Psoas muscle (tissue), 8 donors: Measurements from ENCODE around the gene NPLOC4. TPM values are rescaled to one million over a fixed set of nuclear protein-coding genes. Genes with fewer than 3 reads are reported as not detected.

ENCODE experiments used
- ATAC-seq, 4 donors: fragments of 200-7000 bp; cut with Tn5 transposase; one replicate each; pipeline ENCODE4 v1.9.1; 2020; ENCODE audit warnings: moderate library complexity in 3 of 4, mild to moderate bottlenecking in 2 of 4
- DNase-seq, 2 donors: peaks; one replicate each; pipeline ENCODE4 v3.0.0-alpha.2; 2020
- H3K27ac ChIP-seq: fragments of 200-600 bp; one replicate; pipeline ENCODE4 v1.8.0; 2022
- H3K27me3 ChIP-seq, 3 donors: fragments of 200-600 bp in 1 of 3; one replicate each; pipeline versions ENCODE4 v1.6.1 to v1.8.0; 2013 to 2022; ENCODE audit warnings: low read length in 2 of 3, mild to moderate bottlenecking in 2 of 3, moderate library complexity in 1 of 3; ENCODE audit not compliant: insufficient read depth in 3 of 3
- H3K36me3 ChIP-seq, 2 donors: fragments of 200-600 bp in 1 of 2; one replicate each; pipeline versions ENCODE4 v1.6.1 to v1.8.0; 2013 to 2022; ENCODE audit warnings: low read depth in 1 of 2, mild to moderate bottlenecking in 1 of 2, moderate library complexity in 1 of 2; ENCODE audit not compliant: insufficient read depth in 1 of 2
- H3K4me1 ChIP-seq: fragments of 200-600 bp; one replicate; pipeline ENCODE4 v1.8.0; 2022
- H3K4me3 ChIP-seq: fragments of 200-600 bp; one replicate; pipeline ENCODE4 v1.8.0; 2022; ENCODE audit warnings: mild to moderate bottlenecking
- H3K9me3 ChIP-seq: fragments of 200-600 bp; one replicate; pipeline ENCODE4 v1.8.0; 2022
- CTCF ChIP-seq: fragments of 200-600 bp; IDR thresholded peaks from one replicate; pipeline ENCODE4 v1.8.0; 2022; ENCODE audit warnings: antibody characterized with exemption
- WGBS, 3 donors: extraction: QIAGEN DNeasy Blood & Tissue Kit; methylation state at CpG; one replicate each; pipeline versions ENCODE4 v1.1.6 to v1.1.7; 2013; 5-methylcytosine and 5-hydroxymethylcytosine counted together
- intact Hi-C, 2 donors: fragments of 100-400 bp; cut with DNase I; formaldehyde crosslinking; loops; one replicate each; pipeline versions ENCODE4 v1.11.0 to v1.14.2; 2022
- polyA plus RNA-seq, 3 donors: library from polyadenylated mRNA; stranded (reverse); fragments of 200-250 nt; gene quantifications; one replicate each; pipeline ENCODE4 v1.2.3, GENCODE V29; 2013
- total RNA-seq, 4 donors: library from RNA; stranded (reverse); fragmentation: NEBNext Ultra II Directional in 2 of 4; extraction: Animal tissue kit (Norgen Biotek cat#: 25700) in 2 of 4; gene quantifications; one replicate each; pipeline versions ENCODE4 v1.2.1 to v1.2.4, GENCODE V29; 2021 to 2023
- donor health status: healthy with polysubstance abuse.
- donor health status: DM: no; HTN: no; CAD: no; lungs with moderate emphysema.
- donor health status: Bipolar disorder and iron deficiency.
- donor health status: healthy.
- donor health status: DM: yes; HTN: yes; CAD: no.
- donor health status: DM: no; HTN: no; CAD: no.
- donor health status: DM: no; HTN: no; CAD: no.
- donor health status: DM: yes; HTN: yes; CAD: no.

Gene NPLOC4
- total and polyA plus RNA-seq, 7 donors, result 87.3 to 414 (median 204) TPM

- no peaks in the 10 kb centered on the region for H3K4me1 ChIP-seq
These were observed 36.0 kb upstream of the NPLOC4 start for GRCh38 chr17:81672954-81673353.

GRCh38 chr17:81672504-81672903 lies 35.6 kb upstream of the NPLOC4 start:
- Histone ChIP-seq H3K36me3 (peaks cover 0 to 59% of the 10 kb centered on the region in 2 donors), H3K27me3 (no peaks in the 10 kb centered on the region), H3K27ac (no peak overlapping the region), H3K9me3 (no peaks in the 10 kb centered on the region), H3K4me1 (no peaks in the 10 kb centered on the region), H3K4me3 (no peak overlapping the region)
- peak in 1 of 2 donors; percentile 51 for DNase-seq
- WGBS, 3 donors, result 64 to 70% (median 69%) methylated on average over 18 of the region's 18 CpGs
- TF ChIP-seq CTCF, result no peak
- intact Hi-C loops, result no loop called here
- ATAC-seq, result no peak

More at GRCh38 chr17:81672954-81673353, 36.0 kb upstream of the NPLOC4 start:
- 71 to 87% (median 81%) methylated on average over 16 of the region's 16 CpGs for WGBS, 3 donors
- TF ChIP-seq CTCF, result no peak
- Histone ChIP-seq H3K27me3 (no peaks in the 10 kb centered on the region), H3K4me3 (no peak overlapping the region), H3K27ac (no peak overlapping the region), H3K9me3 (no peaks in the 10 kb centered on the region), H3K36me3 (peaks cover 0 to 59% of the 10 kb centered on the region in 2 donors)
- DNase-seq, result no peak
- ATAC-seq, result no peak
- intact Hi-C loops, result no loop called here

- Histone ChIP-seq H3K36me3 (peaks cover 0 to 60% of the 10 kb centered on the region in 2 donors), H3K9me3 (no peaks in the 10 kb centered on the region), H3K4me1 (peaks cover 11% of the 10 kb centered on the region), H3K27me3 (no peaks in the 10 kb centered on the region), H3K27ac (no peak overlapping the region), H3K4me3 (peak overlapping the region; percentile 100)
- TF ChIP-seq CTCF, result no peak
- intact Hi-C loops, result loop anchor here (2.0 kb wide), 1 partner anchor 31 kb away; the partner anchor contains the start of genes NPLOC4 (in 2 of the 2) and TSPAN10 (in 2 of the 2)
- WGBS, 3 donors, result 77 to 81% (median 79%) methylated on average over 17 to 18 of the region's 18 CpGs
- DNase-seq (no peak), ATAC-seq (no peak)
These were observed 30.8 kb upstream of the NPLOC4 start for GRCh38 chr17:81667754-81668153.

GRCh38 chr17:81666342-81667191 lies 29.7 kb upstream of the NPLOC4 start, which contains the start of the genes CCDC137 and OXLD1:
CCDC137 (plus strand) TSS chr17:81666737; CDS start chr17:81666767, 30 bp downstream.
OXLD1 (minus strand) TSS chr17:81666605; CDS start chr17:81666577, 28 bp downstream.
- TF ChIP-seq CTCF, result no peak
- no peaks in the 10 kb centered on the region for H3K27me3 ChIP-seq
- H3K36me3 ChIP-seq, result peaks cover 0 to 48% of the 10 kb centered on the region in 2 donors
- ATAC-seq (peak; percentile 98 to 99 (median 99)), DNase-seq (peak; percentile 98)
- H3K9me3 ChIP-seq, result no peaks in the 10 kb centered on the region
- H3K4me3 ChIP-seq, result peak within 1 kb of the TSS; percentile 100
- H3K4me1 ChIP-seq, result peaks cover 11% of the 10 kb centered on the region
- 0 to 1% (median 0%) methylated on average over 72 to 96 of the region's 96 CpGs for WGBS, 3 donors
- intact Hi-C loops, result loop anchor here (2.0 kb wide), 1 partner anchor 30 kb away; the partner anchor contains the start of genes NPLOC4 (in 2 of the 2) and TSPAN10 (in 2 of the 2)
- peak within 1 kb of the TSS; percentile 90 for H3K27ac ChIP-seq
